SK-N-SH treated with all-trans-retinoic acid at 6 μM for 48 hours (cell line): Measurements from ENCODE around the gene KLK8.

Experiments
- ATAC-seq: fragments of 200-7000 bp; cut with Tn5 transposase; 3 replicates; pipeline ENCODE4 v1.9.1; 2020; ENCODE audit warnings: mild to moderate bottlenecking, moderate library complexity
- BACH2 ChIP-seq: fragments of 250-450 bp; sonication (Bioruptor Pico); IDR thresholded peaks from 2 replicates; pipeline ENCODE4 v1.9.0; 2021; ENCODE audit warnings: mild to moderate bottlenecking, borderline replicate concordance
- CREB5 ChIP-seq: fragments of 250-450 bp; sonication (Bioruptor Pico); IDR thresholded peaks from 2 replicates; pipeline ENCODE4 v1.5.1; 2020; ENCODE audit warnings: low read depth, mild to moderate bottlenecking, moderate library complexity
- CSRNP3 ChIP-seq: fragments of 250-450 bp; sonication (Bioruptor Pico); IDR thresholded peaks from 2 replicates; pipeline ENCODE4 v1.5.1; 2021; ENCODE audit warnings: mild to moderate bottlenecking, moderate library complexity
- ESRRG ChIP-seq: fragments of 250-450 bp; sonication (Bioruptor Pico); IDR thresholded peaks from 2 replicates; pipeline ENCODE4 v1.6.1; 2021; ENCODE audit warnings: mild to moderate bottlenecking
- OSR1 ChIP-seq: fragments of 250-450 bp; sonication (Bioruptor Pico); IDR thresholded peaks from 2 replicates; pipeline ENCODE4 v1.8.0; 2022; ENCODE audit warnings: moderate library complexity, mild to moderate bottlenecking, inconsistent platforms
- PATZ1 ChIP-seq: fragments of 250-450 bp; sonication (Bioruptor Pico); IDR thresholded peaks from 2 replicates; pipeline ENCODE4 v1.8.0; 2020; ENCODE audit warnings: mild to moderate bottlenecking, moderate library complexity, borderline replicate concordance
- POU6F1 ChIP-seq: fragments of 250-450 bp; sonication (Bioruptor Pico); IDR thresholded peaks from 2 replicates; pipeline ENCODE4 v1.8.0; 2021; ENCODE audit warnings: low read depth, mild to moderate bottlenecking, moderate library complexity, borderline replicate concordance
- RARB ChIP-seq: fragments of 250-450 bp; sonication (Bioruptor Pico); IDR thresholded peaks from 2 replicates; pipeline ENCODE4 v1.8.0; 2021; ENCODE audit warnings: mild to moderate bottlenecking, moderate library complexity
- SNAI2 ChIP-seq: fragments of 250-450 bp; sonication (Bioruptor Pico); IDR thresholded peaks from 2 replicates; pipeline ENCODE4 v1.5.0; 2020; ENCODE audit warnings: mild to moderate bottlenecking, moderate library complexity
- TCF4 ChIP-seq: fragments of 250-450 bp; sonication (Bioruptor Pico); IDR thresholded peaks from 2 replicates; pipeline ENCODE4 v1.8.0; 2021; ENCODE audit warnings: mild to moderate bottlenecking, moderate library complexity, borderline replicate concordance
- TSHZ2 ChIP-seq: fragments of 250-450 bp; sonication (Bioruptor Pico); IDR thresholded peaks from 2 replicates; pipeline ENCODE4 v1.5.0; 2020; ENCODE audit warnings: mild to moderate bottlenecking, moderate library complexity
- ZC3H10 ChIP-seq: fragments of 250-450 bp; sonication (Bioruptor Pico); IDR thresholded peaks from 2 replicates; pipeline ENCODE4 v1.5.1; 2021; ENCODE audit warnings: mild to moderate bottlenecking, moderate library complexity
- ZFP3 ChIP-seq: fragments of 250-450 bp; sonication (Bioruptor Pico); IDR thresholded peaks from 2 replicates; pipeline ENCODE4 v1.5.0; 2020; ENCODE audit warnings: mild to moderate bottlenecking, moderate library complexity
- ZFP30 ChIP-seq: fragments of 450-650 bp; formaldehyde crosslinking; IDR thresholded peaks from 2 replicates; pipeline ENCODE4 v1.5.0; 2022; ENCODE audit warnings: mild to moderate bottlenecking, moderate library complexity
- ZNF565 ChIP-seq: fragments of 450-650 bp; formaldehyde crosslinking; conservative IDR thresholded peaks from 2 replicates; pipeline ENCODE4 v1.5.0; 2020; ENCODE audit warnings: low read depth, mild to moderate bottlenecking, moderate library complexity
- ZNF70 ChIP-seq: fragments of 450-650 bp; formaldehyde crosslinking; IDR thresholded peaks from 2 replicates; pipeline ENCODE4 v1.5.0; 2020; ENCODE audit warnings: mild to moderate bottlenecking, moderate library complexity
- ZNF8 ChIP-seq: fragments of 450-650 bp; formaldehyde crosslinking; IDR thresholded peaks from 2 replicates; pipeline ENCODE4 v1.5.0; 2020; ENCODE audit warnings: mild to moderate bottlenecking, moderate library complexity

Gene KLK8

GRCh38 chr19:51024924-51025323 lies 23.5 kb upstream of the KLK8 start:
- no peak for ATAC-seq
- no peak for TF ChIP-seq PATZ1
- TF ChIP-seq, all 23 proteins: peak for 0

GRCh38 chr19:51023946-51024345 lies 22.5 kb upstream of the KLK8 start:
- ATAC-seq: no peak

More at GRCh38 chr19:51023946-51024345, 22.5 kb upstream of the KLK8 start:
- TF ChIP-seq BACH2 (CRISPR knock-in tag) (no peak), SNAI2 (CRISPR knock-in tag) (no peak), POU6F1 (no peak), ZFP30 (CRISPR knock-in tag) (no peak), OSR1 (CRISPR knock-in tag) (no peak), TSHZ2 (CRISPR knock-in tag) (no peak), CREB5 (CRISPR knock-in tag) (no peak), RARB (CRISPR knock-in tag) (no peak), ZFP3 (CRISPR knock-in tag) (no peak), ZNF8 (CRISPR knock-in tag) (no peak), TCF4 (no peak), ZC3H10 (no peak), ZNF565 (CRISPR knock-in tag) (no peak), CSRNP3 (CRISPR knock-in tag) (no peak), ZNF70 (CRISPR knock-in tag) (no peak), ESRRG (no peak), PATZ1 (no peak)
- TF ChIP-seq, all 23 proteins: peak for 0
